Sigmoid colon (tissue), 4 donors: ENCODE data around the gene SSUH2.

Experiments used
- EP300 ChIP-seq, 4 donors: sonication (generic); formaldehyde crosslinking; IDR thresholded peaks; one replicate each; pipeline ENCODE4 v1.6.1; 2017; ENCODE audit warnings: antibody characterized with exemption in 4 of 4
- POLR2A ChIP-seq, 2 donors: fragments of 450-650 bp; IDR thresholded peaks; one replicate each; pipeline ENCODE4 v1.6.1; 2016; ENCODE audit warnings: antibody characterized with exemption in 2 of 2, mild to moderate bottlenecking in 2 of 2, moderate library complexity in 2 of 2
- TF ChIP-seq, protein P1 (sequence below), 4 experiments: fragments of 450-650 bp in 3 of 4; fragments of 200-600 bp in 1 of 4; IDR thresholded peaks; one replicate each; pipeline ENCODE4 v1.5.1; 2016 to 2019; ENCODE audit warnings: antibody characterized with exemption in 4 of 4, mild to moderate bottlenecking in 3 of 4, moderate library complexity in 2 of 4

DNA sequence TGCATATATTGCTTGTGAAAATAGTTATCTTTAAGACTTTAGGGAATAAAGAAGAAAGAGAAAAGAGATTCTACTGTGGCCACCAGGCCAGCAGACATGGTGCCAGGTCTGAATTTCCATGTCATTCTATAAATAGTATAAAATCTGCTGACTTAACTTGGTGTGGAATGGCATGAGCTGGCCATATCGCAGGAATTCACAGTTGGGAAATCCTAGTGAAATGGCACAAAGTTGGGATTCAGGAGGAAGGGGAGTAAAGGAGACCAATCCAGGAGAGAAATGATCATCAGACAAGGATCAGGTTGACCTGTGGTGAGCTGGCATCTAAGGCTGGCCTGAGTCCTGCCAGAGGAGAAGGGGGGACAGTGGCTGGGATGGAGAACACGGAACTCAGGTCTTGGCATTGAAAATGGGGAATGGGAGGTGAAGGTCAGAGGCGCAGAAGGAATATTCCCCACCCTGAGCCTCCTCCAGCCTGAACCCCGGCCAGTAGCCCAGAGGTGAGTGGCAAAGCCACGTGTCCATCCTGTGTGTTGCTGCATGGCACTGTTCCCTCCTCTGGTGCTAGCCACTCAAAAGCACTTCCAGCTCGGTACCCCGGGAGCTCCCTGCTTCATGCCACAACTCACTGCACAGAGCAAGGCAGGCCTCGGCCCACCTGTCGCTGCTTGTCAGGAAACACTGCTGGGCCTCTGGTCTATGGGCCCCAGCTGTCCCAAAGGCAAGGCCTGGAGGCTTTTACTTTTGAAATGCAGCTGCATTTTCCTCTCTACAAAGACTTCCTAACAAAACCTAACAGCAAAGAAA lies 51.4 kb downstream of the SSUH2 start:
- TF ChIP-seq, protein P1, sequence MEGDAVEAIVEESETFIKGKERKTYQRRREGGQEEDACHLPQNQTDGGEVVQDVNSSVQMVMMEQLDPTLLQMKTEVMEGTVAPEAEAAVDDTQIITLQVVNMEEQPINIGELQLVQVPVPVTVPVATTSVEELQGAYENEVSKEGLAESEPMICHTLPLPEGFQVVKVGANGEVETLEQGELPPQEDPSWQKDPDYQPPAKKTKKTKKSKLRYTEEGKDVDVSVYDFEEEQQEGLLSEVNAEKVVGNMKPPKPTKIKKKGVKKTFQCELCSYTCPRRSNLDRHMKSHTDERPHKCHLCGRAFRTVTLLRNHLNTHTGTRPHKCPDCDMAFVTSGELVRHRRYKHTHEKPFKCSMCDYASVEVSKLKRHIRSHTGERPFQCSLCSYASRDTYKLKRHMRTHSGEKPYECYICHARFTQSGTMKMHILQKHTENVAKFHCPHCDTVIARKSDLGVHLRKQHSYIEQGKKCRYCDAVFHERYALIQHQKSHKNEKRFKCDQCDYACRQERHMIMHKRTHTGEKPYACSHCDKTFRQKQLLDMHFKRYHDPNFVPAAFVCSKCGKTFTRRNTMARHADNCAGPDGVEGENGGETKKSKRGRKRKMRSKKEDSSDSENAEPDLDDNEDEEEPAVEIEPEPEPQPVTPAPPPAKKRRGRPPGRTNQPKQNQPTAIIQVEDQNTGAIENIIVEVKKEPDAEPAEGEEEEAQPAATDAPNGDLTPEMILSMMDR (IDR thresholded peaks at IDR 0.05) = no peak
- no peak for TF ChIP-seq EP300 (IDR thresholded peaks at IDR 0.05)
- no peak for TF ChIP-seq POLR2A (IDR thresholded peaks at IDR 0.05)
